HepG2 (cell line): ENCODE measurements around the gene FAM193A. TPM values are rescaled to one million over a fixed set of nuclear protein-coding genes. Genes with fewer than 3 reads are reported as not detected.
A peak's percentile ranks its signal among the peaks of the same experiment; 100 is the strongest.

Experiments
- GPBP1L1 ChIP-seq: sonication (generic); formaldehyde crosslinking; IDR thresholded peaks from 2 replicates; pipeline ENCODE4 v1.5.0; 2020; ENCODE audit warnings: mild to moderate bottlenecking, missing genetic modification reagents
- HNRNPH1 ChIP-seq: fragments of 200-400 bp; formaldehyde crosslinking; optimal IDR thresholded peaks from 2 replicates; pipeline ENCODE3; 2017; ENCODE audit warnings: mild to moderate bottlenecking, low read depth, low read length
- IRF2 ChIP-seq: IDR thresholded peaks from 2 replicates; pipeline ENCODE4 v1.6.1; 2018; ENCODE audit warnings: missing genetic modification reagents, missing compliant biosample characterization
- NFRKB ChIP-seq: fragments of 450-650 bp; IDR thresholded peaks from 2 replicates; pipeline ENCODE4 v1.6.1; 2017
- NPAS2 ChIP-seq: sonication (generic); formaldehyde crosslinking; IDR thresholded peaks from 2 replicates; pipeline ENCODE4 v1.8.0; 2022; ENCODE audit warnings: mild to moderate bottlenecking, missing genetic modification reagents, borderline replicate concordance
- RFX1 ChIP-seq: fragments of 450-650 bp; IDR thresholded peaks from 2 replicates; pipeline ENCODE4 v1.6.1; 2017
- SMAD9 ChIP-seq: sonication (generic); formaldehyde crosslinking; IDR thresholded peaks from 2 replicates; pipeline ENCODE4 v1.5.1; 2020; ENCODE audit warnings: mild to moderate bottlenecking, missing genetic modification reagents
- ZNF230 ChIP-seq: sonication (generic); formaldehyde crosslinking; IDR thresholded peaks from 2 replicates; pipeline ENCODE4 v1.4.0; 2020; ENCODE audit warnings: mild to moderate bottlenecking, missing genetic modification reagents
- ZNF33A ChIP-seq: sonication (generic); formaldehyde crosslinking; IDR thresholded peaks from 2 replicates; pipeline ENCODE4 v1.5.1; 2020; ENCODE audit warnings: missing genetic modification reagents, mild to moderate bottlenecking, moderate library complexity, borderline replicate concordance
- ZNF33B ChIP-seq: sonication (generic); formaldehyde crosslinking; IDR thresholded peaks from 2 replicates; pipeline ENCODE4 v1.5.1; 2020; ENCODE audit warnings: mild to moderate bottlenecking, missing genetic modification reagents
- ZNF451 ChIP-seq: sonication (generic); formaldehyde crosslinking; IDR thresholded peaks from 2 replicates; pipeline ENCODE4 v1.5.0; 2020; ENCODE audit warnings: mild to moderate bottlenecking, missing genetic modification reagents
- ZNF644 ChIP-seq: IDR thresholded peaks from 2 replicates; pipeline ENCODE4 v1.6.1; 2016; ENCODE audit warnings: low read depth
- ZNF646 ChIP-seq: sonication (generic); formaldehyde crosslinking; IDR thresholded peaks from 2 replicates; pipeline ENCODE4 v1.9.0; 2021; ENCODE audit warnings: mild to moderate bottlenecking, missing genetic modification reagents
- ZNF674 ChIP-seq: sonication (generic); formaldehyde crosslinking; IDR thresholded peaks from 2 replicates; pipeline ENCODE4 v1.5.0; 2020; ENCODE audit warnings: low read depth, mild to moderate bottlenecking, missing genetic modification reagents
- polyA plus RNA-seq, 8 experiments: library from polyadenylated mRNA; depleted of rRNA in 3 of 8; stranded (reverse) in 7 of 8; unstranded in 1 of 8; fragments of >200 nt; fragmentation: Illumina TruSeq in 4 of 8; extraction: Trizol in 4 of 8; gene quantifications; 2 replicates each; pipeline versions ENCODE4 v1.2.1 to v1.2.3, GENCODE V29; 2011 to 2016; ENCODE audit warnings: low read depth in 4 of 8, missing spikeins in 1 of 8, mixed read lengths in 1 of 8; ENCODE audit not compliant: insufficient read depth in 1 of 8
- total RNA-seq, 5 experiments: library from RNA; depleted of rRNA; stranded (reverse); fragments of >200 nt; fragmentation: Illumina TruSeq; extraction: Trizol; gene quantifications; 2 replicates each; pipeline ENCODE4 v1.2.3, GENCODE V29; 2016; ENCODE audit warnings: low read depth in 1 of 5
- TF ChIP-seq, protein P1 (sequence below): sonication (generic); formaldehyde crosslinking; IDR thresholded peaks from 2 replicates; pipeline ENCODE4 v1.4.0; 2020; ENCODE audit warnings: missing genetic modification reagents, low read depth, mild to moderate bottlenecking, borderline replicate concordance
- TF ChIP-seq, protein P2 (sequence below): sonication (generic); formaldehyde crosslinking; IDR thresholded peaks from 2 replicates; pipeline ENCODE4 v1.5.1; 2020; ENCODE audit warnings: mild to moderate bottlenecking, missing genetic modification reagents, moderate library complexity

Gene FAM193A
- total and polyA plus RNA-seq, 2 of the 13 experiments (the other 11 are each of a cell fraction or from before 2014, with no cell fraction given): 5.7 to 8.7 TPM

- TF ChIP-seq SMAD9 (CRISPR knock-in tag) (no peak), IRF2 (no peak), ZNF646 (CRISPR knock-in tag) (no peak), ZNF33B (CRISPR knock-in tag) (peak; percentile 55; the same call in 1 of the 2 replicates), HNRNPH1 (no peak), ZNF33A (CRISPR knock-in tag) (no peak), ZNF644 (CRISPR knock-in tag) (no peak), ZNF451 (CRISPR knock-in tag) (0 out of 2 replicates have a peak, but pooled peaks have one; percentile 36), ZNF230 (CRISPR knock-in tag) (peak; percentile 41; the same call in 1 of the 2 replicates), ZNF674 (CRISPR knock-in tag) (0 out of 2 replicates have a peak, but pooled peaks have one; percentile 66), NFRKB (no peak), RFX1 (no peak), GPBP1L1 (CRISPR knock-in tag) (no peak), NPAS2 (CRISPR knock-in tag) (no peak)
- TF ChIP-seq, protein P1, sequence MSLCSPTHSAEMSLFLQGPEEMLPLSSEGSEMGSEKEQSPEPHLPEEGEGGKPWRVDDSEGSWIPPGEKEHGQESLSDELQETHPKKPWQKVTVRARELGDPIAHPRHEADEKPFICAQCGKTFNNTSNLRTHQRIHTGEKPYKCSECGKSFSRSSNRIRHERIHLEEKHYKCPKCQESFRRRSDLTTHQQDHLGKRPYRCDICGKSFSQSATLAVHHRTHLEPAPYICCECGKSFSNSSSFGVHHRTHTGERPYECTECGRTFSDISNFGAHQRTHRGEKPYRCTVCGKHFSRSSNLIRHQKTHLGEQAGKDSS: peak; percentile 69; the same call in 1 of the 2 replicates
- TF ChIP-seq, protein P2, sequence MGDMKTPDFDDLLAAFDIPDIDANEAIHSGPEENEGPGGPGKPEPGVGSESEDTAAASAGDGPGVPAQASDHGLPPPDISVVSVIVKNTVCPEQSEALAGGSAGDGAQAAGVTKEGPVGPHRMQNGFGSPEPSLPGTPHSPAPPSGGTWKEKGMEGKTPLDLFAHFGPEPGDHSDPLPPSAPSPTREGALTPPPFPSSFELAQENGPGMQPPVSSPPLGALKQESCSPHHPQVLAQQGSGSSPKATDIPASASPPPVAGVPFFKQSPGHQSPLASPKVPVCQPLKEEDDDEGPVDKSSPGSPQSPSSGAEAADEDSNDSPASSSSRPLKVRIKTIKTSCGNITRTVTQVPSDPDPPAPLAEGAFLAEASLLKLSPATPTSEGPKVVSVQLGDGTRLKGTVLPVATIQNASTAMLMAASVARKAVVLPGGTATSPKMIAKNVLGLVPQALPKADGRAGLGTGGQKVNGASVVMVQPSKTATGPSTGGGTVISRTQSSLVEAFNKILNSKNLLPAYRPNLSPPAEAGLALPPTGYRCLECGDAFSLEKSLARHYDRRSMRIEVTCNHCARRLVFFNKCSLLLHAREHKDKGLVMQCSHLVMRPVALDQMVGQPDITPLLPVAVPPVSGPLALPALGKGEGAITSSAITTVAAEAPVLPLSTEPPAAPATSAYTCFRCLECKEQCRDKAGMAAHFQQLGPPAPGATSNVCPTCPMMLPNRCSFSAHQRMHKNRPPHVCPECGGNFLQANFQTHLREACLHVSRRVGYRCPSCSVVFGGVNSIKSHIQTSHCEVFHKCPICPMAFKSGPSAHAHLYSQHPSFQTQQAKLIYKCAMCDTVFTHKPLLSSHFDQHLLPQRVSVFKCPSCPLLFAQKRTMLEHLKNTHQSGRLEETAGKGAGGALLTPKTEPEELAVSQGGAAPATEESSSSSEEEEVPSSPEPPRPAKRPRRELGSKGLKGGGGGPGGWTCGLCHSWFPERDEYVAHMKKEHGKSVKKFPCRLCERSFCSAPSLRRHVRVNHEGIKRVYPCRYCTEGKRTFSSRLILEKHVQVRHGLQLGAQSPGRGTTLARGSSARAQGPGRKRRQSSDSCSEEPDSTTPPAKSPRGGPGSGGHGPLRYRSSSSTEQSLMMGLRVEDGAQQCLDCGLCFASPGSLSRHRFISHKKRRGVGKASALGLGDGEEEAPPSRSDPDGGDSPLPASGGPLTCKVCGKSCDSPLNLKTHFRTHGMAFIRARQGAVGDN (CRISPR knock-in tag): peak; percentile 90
Observed at GRCh38 chr4:2755821-2756690, 219.6 kb downstream of the FAM193A start, which contains the start of gene TNIP2 (continued).
